ENCODE measurements around the gene GRHL1.

GRCh38 chr2:9952856-9953503 lies 1.5 kb downstream of the GRHL1 start:
- no peak for TF ChIP-seq ZNF274 (IDR thresholded peaks at IDR 0.05; ENCODE audit: low read depth, low read length)
- TF ChIP-seq YY1 (IDR thresholded peaks at IDR 0.05; ENCODE audit: insufficient read depth, insufficient read length): no peak
